PC-3 (cell line): ENCODE data around the gene THRB. TPM values are rescaled to one million over a fixed set of nuclear protein-coding genes. Genes with fewer than 3 reads are reported as not detected.

ENCODE experiments used
- ATAC-seq: fragments of 200-7000 bp; cut with Tn5 transposase; 2 replicates; pipeline ENCODE4 v1.9.1; 2020; ENCODE audit warnings: mild to moderate bottlenecking, moderate library complexity
- BruUV-seq: library from RNA; stranded (reverse); fragments of 400-500 nt; replicated peaks from 2 replicates; lab custom pipeline; 2021; lab: Mats Ljungman, UMichigan
- CTCF ChIA-PET: fragments of 300-600 bp; sonication (Branson Sonifier 250); formaldehyde crosslinking; loops from one replicate; lab custom pipeline; 2022; ENCODE audit warnings: antibody characterized with exemption; lab: Charles Lee
- POLR2A ChIA-PET: fragments of 300-600 bp; sonication (Branson Sonifier 250); formaldehyde crosslinking; loops from one replicate; lab custom pipeline; 2022; ENCODE audit warnings: antibody characterized with exemption; ENCODE audit not compliant: unreplicated experiment; lab: Charles Lee
- DNase-seq: peaks from one replicate; pipeline ENCODE4 v3.0.0-alpha.2; 2015
- H2AFZ ChIP-seq: fragments of 300-600 bp; sonication (generic); 2 replicates; pipeline ENCODE4 v1.6.0; 2016; ENCODE audit warnings: antibody characterized with exemption, low read length
- H3F3A ChIP-seq: fragments of 300-600 bp; sonication (generic); one replicate; pipeline ENCODE4 v1.6.0; 2017; ENCODE audit warnings: antibody characterized with exemption, low read length, control low read depth, mild to moderate bottlenecking; ENCODE audit not compliant: unreplicated experiment
- H3K27ac ChIP-seq: fragments of 300-600 bp; sonication (generic); 2 replicates; pipeline ENCODE4 v1.5.1; 2016; ENCODE audit warnings: mild to moderate bottlenecking, low read length
- H3K27me3 ChIP-seq: fragments of 300-600 bp; sonication (generic); 2 replicates; pipeline ENCODE4 v1.6.1; 2016; ENCODE audit warnings: low read length, mixed read lengths
- H3K36me3 ChIP-seq: fragments of 300-600 bp; sonication (generic); 2 replicates; pipeline ENCODE4 v1.6.1; 2016; ENCODE audit warnings: low read depth, mixed run types, low read length, mixed read lengths
- H3K4me1 ChIP-seq: fragments of 300-600 bp; sonication (generic); 2 replicates; pipeline ENCODE4 v1.5.1; 2016; ENCODE audit warnings: low read length; ENCODE audit not compliant: insufficient read depth
- H3K4me2 ChIP-seq: fragments of 300-600 bp; sonication (generic); 2 replicates; pipeline ENCODE4 v1.6.0; 2016; ENCODE audit warnings: low read length
- H3K4me3 ChIP-seq: fragments of 300-600 bp; sonication (generic); 2 replicates; pipeline ENCODE4 v1.5.1; 2016; ENCODE audit warnings: mild to moderate bottlenecking, low read length, mixed read lengths
- H3K79me2 ChIP-seq: fragments of 300-600 bp; sonication (generic); 2 replicates; pipeline ENCODE4 v1.6.1; 2017; ENCODE audit warnings: low read length, mixed read lengths
- H3K9ac ChIP-seq: fragments of 300-600 bp; sonication (generic); 2 replicates; pipeline ENCODE4 v1.6.0; 2016; ENCODE audit warnings: mild to moderate bottlenecking, low read length
- H3K9me2 ChIP-seq: fragments of 300-600 bp; sonication (generic); replicated peaks from 2 replicates; pipeline ENCODE4 v1.6.1; 2016; ENCODE audit warnings: mixed run types, low read length, mixed read lengths
- H3K9me3 ChIP-seq: fragments of 300-600 bp; sonication (generic); 2 replicates; pipeline ENCODE4 v1.6.1; 2016; ENCODE audit warnings: low read length, mixed read lengths
- H4K20me1 ChIP-seq: fragments of 300-600 bp; sonication (generic); 2 replicates; pipeline ENCODE4 v1.6.1; 2016; ENCODE audit warnings: low read length, mixed read lengths
- EZH2 ChIP-seq: fragments of 300-600 bp; sonication (generic); IDR thresholded peaks from one replicate; pipeline ENCODE4 v1.6.1; 2017; ENCODE audit warnings: antibody characterized with exemption, mild to moderate bottlenecking, low read length; ENCODE audit not compliant: unreplicated experiment
- EZH2phosphoT487 ChIP-seq: fragments of 300-600 bp; sonication (generic); IDR thresholded peaks from 2 replicates; pipeline ENCODE4 v1.6.1; 2018; ENCODE audit warnings: mild to moderate bottlenecking, antibody characterized with exemption, low read length, borderline replicate concordance
- intact Hi-C: fragments of 100-400 bp; cut with micrococcal nuclease; formaldehyde crosslinking; loops from 2 replicates; pipeline ENCODE4 v1.9.0; 2023
- total RNA-seq: library from RNA; depleted of rRNA; stranded (reverse); fragments of >200 nt; gene quantifications from 2 replicates; pipeline ENCODE4 v1.2.3, GENCODE V29; 2014
- TF ChIP-seq, protein P1 (sequence below): fragments of 300-600 bp; sonication (generic); conservative IDR thresholded peaks from 2 replicates; pipeline ENCODE4 v1.5.1; 2017; ENCODE audit warnings: antibody characterized with exemption, low read depth, mild to moderate bottlenecking, low read length

The THRB gene
- total RNA-seq, 1 experiment from 2014 or later = 9.7 TPM

DNA sequence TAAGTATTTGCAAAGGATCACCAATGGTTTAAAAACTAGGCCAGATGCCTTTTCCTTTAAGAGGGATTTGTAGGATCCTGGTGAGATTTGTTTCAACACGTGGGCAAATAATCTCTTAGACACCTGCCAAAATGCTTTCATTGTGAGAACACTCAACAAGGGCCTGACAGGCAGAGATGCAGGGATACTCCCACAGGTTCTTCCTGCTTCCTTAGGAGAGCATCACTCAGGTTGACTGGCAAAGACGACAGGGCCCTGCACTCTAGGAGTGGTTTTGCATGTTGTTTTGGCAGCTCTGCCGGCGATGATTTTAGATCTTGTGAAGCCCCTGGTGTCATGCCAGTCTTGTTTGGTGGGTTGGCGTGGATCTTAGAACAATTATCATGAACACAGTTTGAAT is 365.1 kb downstream of the THRB start:
- intact Hi-C loops = no loop called here
- CTCF ChIA-PET = no interaction called here
- Histone ChIP-seq H3K9me2 (no peaks in the 10 kb centered on the region), H3K36me3 (no peaks in the 10 kb centered on the region), H3K27me3 (no peaks in the 10 kb centered on the region), H3K4me3 (no peak overlapping the region), H3K9me3 (no peaks in the 10 kb centered on the region), H3K27ac (no peak overlapping the region), H3K4me2 (no peak overlapping the region), H2AFZ (no peak overlapping the region), H3K79me2 (no peaks in the 10 kb centered on the region), H3K9ac (no peak overlapping the region), H4K20me1 (no peaks in the 10 kb centered on the region), H3K4me1 (peaks cover 15% of the 10 kb centered on the region), H3F3A (no peaks in the 10 kb centered on the region)
- BruUV-seq = no TSS peak
- ATAC-seq (no peak), DNase-seq (no peak)
- TF ChIP-seq, protein P1, sequence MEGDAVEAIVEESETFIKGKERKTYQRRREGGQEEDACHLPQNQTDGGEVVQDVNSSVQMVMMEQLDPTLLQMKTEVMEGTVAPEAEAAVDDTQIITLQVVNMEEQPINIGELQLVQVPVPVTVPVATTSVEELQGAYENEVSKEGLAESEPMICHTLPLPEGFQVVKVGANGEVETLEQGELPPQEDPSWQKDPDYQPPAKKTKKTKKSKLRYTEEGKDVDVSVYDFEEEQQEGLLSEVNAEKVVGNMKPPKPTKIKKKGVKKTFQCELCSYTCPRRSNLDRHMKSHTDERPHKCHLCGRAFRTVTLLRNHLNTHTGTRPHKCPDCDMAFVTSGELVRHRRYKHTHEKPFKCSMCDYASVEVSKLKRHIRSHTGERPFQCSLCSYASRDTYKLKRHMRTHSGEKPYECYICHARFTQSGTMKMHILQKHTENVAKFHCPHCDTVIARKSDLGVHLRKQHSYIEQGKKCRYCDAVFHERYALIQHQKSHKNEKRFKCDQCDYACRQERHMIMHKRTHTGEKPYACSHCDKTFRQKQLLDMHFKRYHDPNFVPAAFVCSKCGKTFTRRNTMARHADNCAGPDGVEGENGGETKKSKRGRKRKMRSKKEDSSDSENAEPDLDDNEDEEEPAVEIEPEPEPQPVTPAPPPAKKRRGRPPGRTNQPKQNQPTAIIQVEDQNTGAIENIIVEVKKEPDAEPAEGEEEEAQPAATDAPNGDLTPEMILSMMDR = no peak
- TF ChIP-seq EZH2phosphoT487 (no peak), EZH2 (no peak)
- POLR2A ChIA-PET = no interaction called here

DNA sequence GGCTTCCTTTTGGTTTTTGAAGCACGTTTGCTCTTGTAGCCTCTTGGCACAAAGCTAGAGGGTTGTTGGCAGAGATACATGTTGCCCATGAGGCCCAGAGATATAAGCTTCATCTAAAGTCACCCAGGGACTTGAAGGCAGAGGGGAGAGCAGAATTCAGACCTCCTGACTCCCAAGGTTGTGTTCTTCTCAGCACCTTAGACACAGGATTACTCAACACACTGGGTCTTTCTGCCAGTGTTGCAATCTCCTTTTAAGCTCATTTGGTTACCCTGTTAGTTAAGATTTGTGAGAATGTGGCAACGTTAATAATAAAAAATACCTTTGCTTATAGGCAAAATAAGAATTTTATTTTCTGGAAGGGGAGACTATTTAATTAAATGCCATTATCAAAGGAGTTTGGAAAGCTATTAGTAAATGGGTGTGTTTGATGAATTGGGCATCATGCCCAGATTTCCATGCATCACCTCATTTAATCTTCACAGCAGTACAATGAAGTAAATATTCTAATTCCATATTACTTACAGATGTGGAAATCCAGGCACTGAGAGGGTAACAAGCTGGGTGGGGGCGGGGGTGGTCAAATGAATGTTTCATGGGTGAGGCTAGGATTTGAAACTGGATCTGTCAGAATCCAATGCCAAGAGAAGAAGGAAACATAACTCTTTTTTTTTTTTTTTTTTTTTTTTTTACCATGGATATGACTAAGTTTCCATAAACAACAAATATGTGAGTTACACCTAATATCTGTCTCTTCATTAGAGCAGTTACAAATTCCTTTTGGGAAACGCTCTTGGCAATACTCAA is 366.2 kb downstream of the THRB start:
- TF ChIP-seq EZH2 = no peak
- Histone ChIP-seq H4K20me1 (no peaks in the 10 kb centered on the region), H3K9me2 (no peaks in the 10 kb centered on the region), H3F3A (no peaks in the 10 kb centered on the region), H2AFZ (no peak overlapping the region), H3K79me2 (no peaks in the 10 kb centered on the region), H3K4me2 (peak overlapping the region; percentile 37; the same call in 1 of the 2 replicates), H3K27me3 (no peaks in the 10 kb centered on the region), H3K4me3 (no peak overlapping the region), H3K9me3 (no peaks in the 10 kb centered on the region), H3K27ac (no peak overlapping the region), H3K9ac (no peak overlapping the region), H3K4me1 (peaks cover 20% of the 10 kb centered on the region), H3K36me3 (no peaks in the 10 kb centered on the region)
- ATAC-seq = peak; percentile 71
- POLR2A ChIA-PET = no interaction called here
- intact Hi-C loops = no loop called here
- BruUV-seq = no TSS peak
- CTCF ChIA-PET = no interaction called here
- peak; percentile 66 for DNase-seq

- DNase-seq (peak; percentile 38), ATAC-seq (peak; percentile 52; the same call in 1 of the 2 replicates)
- H2AFZ ChIP-seq = no peak overlapping the region
- H3K4me2 ChIP-seq = no peak overlapping the region
- intact Hi-C loops = no loop called here
- H3K4me1 ChIP-seq = peaks cover 26% of the 10 kb centered on the region
- H3K9me2 ChIP-seq = 0 out of 2 replicates have a peak, but pooled peaks cover 3% of the 10 kb centered on the region
- H3F3A ChIP-seq = no peaks in the 10 kb centered on the region
- no peaks in the 10 kb centered on the region for H3K79me2 ChIP-seq
- no peaks in the 10 kb centered on the region for H3K36me3 ChIP-seq
- no peak overlapping the region for H3K4me3 ChIP-seq
- H3K27me3 ChIP-seq = no peaks in the 10 kb centered on the region
- no peak overlapping the region for H3K27ac ChIP-seq
- POLR2A ChIA-PET = no interaction called here
- no peaks in the 10 kb centered on the region for H4K20me1 ChIP-seq
- CTCF ChIA-PET = no interaction called here
- no peaks in the 10 kb centered on the region for H3K9me3 ChIP-seq
- TF ChIP-seq, protein P1 = no peak
- TF ChIP-seq EZH2phosphoT487 (no peak), EZH2 (no peak)
- no TSS peak for BruUV-seq
- no peak overlapping the region for H3K9ac ChIP-seq
Measured at GRCh38 chr3:24123596-24123995, 371.1 kb downstream of the THRB start.
